HCT116 (cell line): ENCODE data around the gene DBNL.

Experiments used
- CTCF ChIP-seq, 3 experiments: fragments of 200-600 bp in 1 of 3; sonication (generic) in 1 of 3; IDR thresholded peaks in 2 of 3; conservative IDR thresholded peaks in 1 of 3; 2 replicates each; pipeline ENCODE4 v1.5.1; 2012 to 2017; ENCODE audit warnings: low read depth in 2 of 3, low read length in 2 of 3, antibody characterized with exemption in 1 of 3, borderline replicate concordance in 1 of 3, control low read depth in 1 of 3, mild to moderate bottlenecking in 1 of 3, mixed read lengths in 1 of 3, mixed run types in 1 of 3, moderate library complexity in 1 of 3; ENCODE audit not compliant: insufficient read depth in 1 of 3
- EGR1 ChIP-seq: IDR thresholded peaks from 2 replicates; pipeline ENCODE4 v1.6.1; 2012; ENCODE audit warnings: low read depth
- ELF1 ChIP-seq: IDR thresholded peaks from 2 replicates; pipeline ENCODE4 v1.6.1; 2012; ENCODE audit warnings: low read depth, borderline replicate concordance
- EZH2 ChIP-seq: fragments of 200-600 bp; sonication (generic); IDR thresholded peaks from 2 replicates; pipeline ENCODE4 v1.6.1; 2017; ENCODE audit warnings: antibody characterized with exemption, mixed run types
- FOSL1 ChIP-seq: IDR thresholded peaks from 2 replicates; pipeline ENCODE4 v1.6.1; 2012; ENCODE audit warnings: low read depth
- MAX ChIP-seq: IDR thresholded peaks from 2 replicates; pipeline ENCODE4 v1.6.1; 2012
- POLR2A ChIP-seq: IDR thresholded peaks from 2 replicates; pipeline ENCODE4 v1.7.0; 2011; ENCODE audit warnings: borderline replicate concordance; ENCODE audit not compliant: insufficient read depth, insufficient read length; ENCODE audit errors: extremely low read depth
- POLR2AphosphoS5 ChIP-seq: IDR thresholded peaks from 2 replicates; pipeline ENCODE4 v1.6.1; 2011; ENCODE audit warnings: mild to moderate bottlenecking, low read depth, low read length, moderate library complexity
- RAD21 ChIP-seq: IDR thresholded peaks from 2 replicates; pipeline ENCODE4 v1.6.1; 2012; ENCODE audit warnings: low read depth, mild to moderate bottlenecking
- SIN3A ChIP-seq: IDR thresholded peaks from 2 replicates; pipeline ENCODE4 v1.6.1; 2012; ENCODE audit warnings: low read depth
- SP1 ChIP-seq: IDR thresholded peaks from 2 replicates; pipeline ENCODE4 v1.6.1; 2012; ENCODE audit warnings: low read depth
- TCF7L2 ChIP-seq: IDR thresholded peaks from 2 replicates; pipeline ENCODE4 v1.7.0; 2011; ENCODE audit warnings: borderline replicate concordance, inconsistent platforms; ENCODE audit not compliant: insufficient read depth, insufficient read length; ENCODE audit errors: extremely low read depth
- ZBTB33 ChIP-seq: IDR thresholded peaks from 2 replicates; pipeline ENCODE4 v1.6.1; 2011; ENCODE audit warnings: mild to moderate bottlenecking, low read length, moderate library complexity; ENCODE audit not compliant: insufficient replicate concordance; ENCODE audit errors: extremely low read depth
- TF ChIP-seq, protein P1 (sequence below): IDR thresholded peaks from 2 replicates; pipeline ENCODE4 v1.6.1; 2012; ENCODE audit warnings: low read depth

DNA sequence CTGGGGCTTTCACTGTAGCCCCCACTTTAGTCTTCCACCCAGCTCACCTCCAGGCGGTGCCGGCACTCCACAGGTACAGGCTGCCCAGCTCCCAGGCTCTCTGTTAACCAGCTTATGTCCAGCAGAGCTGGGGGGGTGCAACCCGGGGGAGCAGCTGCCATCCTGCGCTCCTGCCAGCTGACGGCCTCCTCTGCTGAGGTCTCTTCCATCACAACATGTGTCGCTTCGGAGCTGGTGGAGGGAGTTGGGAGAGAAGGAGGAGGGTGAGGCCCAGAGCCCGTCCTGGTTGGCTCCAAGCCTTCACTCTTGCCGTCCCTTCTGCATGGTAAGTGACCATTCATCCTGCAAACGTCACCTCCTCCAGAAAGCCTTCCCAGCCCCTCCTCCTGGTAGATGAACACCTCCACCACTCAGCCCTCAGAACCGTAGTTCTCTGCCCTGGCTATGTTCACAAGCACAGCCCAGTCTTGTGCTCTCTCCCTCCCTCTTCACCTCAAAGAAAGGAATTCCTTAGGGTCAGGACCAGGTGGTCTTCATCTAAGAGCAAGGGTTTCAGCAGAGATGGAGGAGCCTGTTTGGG is 36.3 kb downstream of the DBNL start:
- no peak for TF ChIP-seq POLR2A
- no peak for TF ChIP-seq CTCF (IDR thresholded peaks at IDR 0.05 in 2 of 3, conservative IDR thresholded peaks at IDR 0.05 in 1 of 3; ENCODE audit: borderline replicate concordance in 1 of 3, insufficient read depth in 1 of 3, low read depth in 2 of 3, low read length in 2 of 3)
- TF ChIP-seq EZH2: no peak
- no peak for TF ChIP-seq ZBTB33
- no peak for TF ChIP-seq ELF1
- no peak for TF ChIP-seq SIN3A
- TF ChIP-seq, protein P1, sequence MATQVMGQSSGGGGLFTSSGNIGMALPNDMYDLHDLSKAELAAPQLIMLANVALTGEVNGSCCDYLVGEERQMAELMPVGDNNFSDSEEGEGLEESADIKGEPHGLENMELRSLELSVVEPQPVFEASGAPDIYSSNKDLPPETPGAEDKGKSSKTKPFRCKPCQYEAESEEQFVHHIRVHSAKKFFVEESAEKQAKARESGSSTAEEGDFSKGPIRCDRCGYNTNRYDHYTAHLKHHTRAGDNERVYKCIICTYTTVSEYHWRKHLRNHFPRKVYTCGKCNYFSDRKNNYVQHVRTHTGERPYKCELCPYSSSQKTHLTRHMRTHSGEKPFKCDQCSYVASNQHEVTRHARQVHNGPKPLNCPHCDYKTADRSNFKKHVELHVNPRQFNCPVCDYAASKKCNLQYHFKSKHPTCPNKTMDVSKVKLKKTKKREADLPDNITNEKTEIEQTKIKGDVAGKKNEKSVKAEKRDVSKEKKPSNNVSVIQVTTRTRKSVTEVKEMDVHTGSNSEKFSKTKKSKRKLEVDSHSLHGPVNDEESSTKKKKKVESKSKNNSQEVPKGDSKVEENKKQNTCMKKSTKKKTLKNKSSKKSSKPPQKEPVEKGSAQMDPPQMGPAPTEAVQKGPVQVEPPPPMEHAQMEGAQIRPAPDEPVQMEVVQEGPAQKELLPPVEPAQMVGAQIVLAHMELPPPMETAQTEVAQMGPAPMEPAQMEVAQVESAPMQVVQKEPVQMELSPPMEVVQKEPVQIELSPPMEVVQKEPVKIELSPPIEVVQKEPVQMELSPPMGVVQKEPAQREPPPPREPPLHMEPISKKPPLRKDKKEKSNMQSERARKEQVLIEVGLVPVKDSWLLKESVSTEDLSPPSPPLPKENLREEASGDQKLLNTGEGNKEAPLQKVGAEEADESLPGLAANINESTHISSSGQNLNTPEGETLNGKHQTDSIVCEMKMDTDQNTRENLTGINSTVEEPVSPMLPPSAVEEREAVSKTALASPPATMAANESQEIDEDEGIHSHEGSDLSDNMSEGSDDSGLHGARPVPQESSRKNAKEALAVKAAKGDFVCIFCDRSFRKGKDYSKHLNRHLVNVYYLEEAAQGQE: no peak
- no peak for TF ChIP-seq POLR2AphosphoS5
- TF ChIP-seq FOSL1: no peak
- no peak for TF ChIP-seq MAX
- TF ChIP-seq RAD21: no peak
- no peak for TF ChIP-seq TCF7L2
- no peak for TF ChIP-seq SP1
- TF ChIP-seq EGR1: no peak
